ENCODE measurements around the gene TOR3A.

GRCh38 chr1:179082333-179082998 is 596 bp downstream of the TOR3A start:
- TF ChIP-seq CTCF (IDR thresholded peaks at IDR 0.05) = no peak
- no peak for TF ChIP-seq POLR2A (IDR thresholded peaks at IDR 0.05)
